CD1c-positive myeloid dendritic cell (primary cell): Measurements from ENCODE around the gene APCDD1L.
"Not testable (repeated sequence)": the region's sequence is repeated elsewhere in the genome, so short reads cannot be mapped to it uniquely, and the experiment has no call there.

Experiments used
- DNase-seq: peaks from one replicate; pipeline ENCODE4 v3.0.0-alpha.2; 2016; ENCODE audit errors: extremely low spot score

APCDD1L gene

DNA sequence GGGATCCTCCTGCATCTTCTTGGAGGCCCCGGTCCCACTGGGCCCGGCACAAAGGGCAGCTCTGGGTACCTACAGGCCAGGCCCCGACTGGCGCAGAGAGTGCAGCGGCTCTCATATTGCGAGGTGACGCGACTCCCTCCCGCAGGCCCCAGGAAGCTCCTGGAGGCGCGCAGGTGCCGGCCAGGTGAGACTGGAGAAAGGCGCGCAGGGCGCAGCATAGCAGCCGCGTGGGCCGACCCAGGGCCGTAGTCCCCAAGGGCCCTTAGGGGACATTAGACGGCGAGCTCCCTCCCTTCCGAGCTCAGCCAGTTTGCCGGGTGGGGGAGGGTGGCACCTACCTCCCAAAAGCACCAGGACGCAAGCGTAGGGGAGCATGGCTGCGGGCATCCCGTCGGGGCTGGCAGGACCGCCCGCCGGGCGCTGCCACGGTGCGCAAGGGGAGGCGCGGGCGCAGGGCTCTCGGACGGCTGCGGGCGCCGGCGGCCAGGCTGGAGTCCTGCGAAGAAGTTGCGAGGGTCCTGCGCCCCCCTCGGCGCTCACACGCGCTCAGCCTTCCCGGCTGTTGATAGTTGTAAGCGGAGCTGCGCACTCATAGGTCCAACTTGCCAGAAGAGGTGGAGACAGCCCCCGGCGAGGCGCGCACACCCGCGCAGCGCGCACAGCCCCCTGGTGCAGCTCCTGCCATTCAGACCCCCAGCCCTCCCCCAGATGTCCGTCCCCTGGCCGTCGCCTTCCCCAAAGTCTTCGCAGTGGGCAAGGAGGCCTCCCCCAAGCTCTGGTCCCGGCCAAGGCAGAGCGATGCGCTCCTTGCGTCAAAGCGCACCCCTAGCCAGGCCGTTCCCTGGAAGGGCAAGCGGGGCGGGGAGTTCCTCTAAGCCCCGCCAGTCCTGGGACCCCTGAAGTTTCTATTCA lies 622 bp downstream of the APCDD1L start:
- DNase-seq, result no peak

DNA sequence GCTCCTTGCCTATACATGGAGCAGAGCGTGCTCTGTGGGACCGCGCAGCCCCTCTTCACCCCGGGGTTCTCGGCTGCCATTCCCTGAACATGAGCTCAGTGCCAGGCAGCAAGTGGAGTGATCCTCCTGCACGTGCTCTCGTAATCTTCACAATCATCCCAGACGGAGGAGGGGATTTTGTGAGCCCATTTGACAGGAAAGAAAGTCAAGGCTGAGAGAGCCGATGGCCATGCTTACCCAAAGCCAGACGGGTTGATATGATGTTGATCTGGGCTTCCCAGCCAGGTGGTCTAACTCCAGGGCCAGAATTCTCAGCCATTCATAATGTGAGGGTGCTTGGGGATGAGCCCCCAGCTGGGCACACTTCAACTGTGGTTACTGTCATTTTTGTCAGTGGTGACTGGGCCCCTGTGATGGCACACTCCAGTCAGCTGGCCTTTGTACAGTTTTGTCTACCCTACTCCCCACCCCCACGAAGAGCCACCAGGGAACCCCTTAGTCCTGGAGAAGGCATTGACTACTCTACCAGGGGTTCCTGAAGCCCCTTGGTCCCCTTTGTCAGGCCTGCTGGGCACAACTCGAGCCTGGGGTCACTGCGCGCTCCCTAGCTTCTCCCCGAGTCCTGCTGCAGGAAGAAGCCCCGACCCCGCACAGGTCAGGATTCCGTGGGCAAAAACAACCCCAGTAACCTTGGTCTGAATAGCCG lies 1.5 kb downstream of the APCDD1L start:
- DNase-seq, result no peak

DNA sequence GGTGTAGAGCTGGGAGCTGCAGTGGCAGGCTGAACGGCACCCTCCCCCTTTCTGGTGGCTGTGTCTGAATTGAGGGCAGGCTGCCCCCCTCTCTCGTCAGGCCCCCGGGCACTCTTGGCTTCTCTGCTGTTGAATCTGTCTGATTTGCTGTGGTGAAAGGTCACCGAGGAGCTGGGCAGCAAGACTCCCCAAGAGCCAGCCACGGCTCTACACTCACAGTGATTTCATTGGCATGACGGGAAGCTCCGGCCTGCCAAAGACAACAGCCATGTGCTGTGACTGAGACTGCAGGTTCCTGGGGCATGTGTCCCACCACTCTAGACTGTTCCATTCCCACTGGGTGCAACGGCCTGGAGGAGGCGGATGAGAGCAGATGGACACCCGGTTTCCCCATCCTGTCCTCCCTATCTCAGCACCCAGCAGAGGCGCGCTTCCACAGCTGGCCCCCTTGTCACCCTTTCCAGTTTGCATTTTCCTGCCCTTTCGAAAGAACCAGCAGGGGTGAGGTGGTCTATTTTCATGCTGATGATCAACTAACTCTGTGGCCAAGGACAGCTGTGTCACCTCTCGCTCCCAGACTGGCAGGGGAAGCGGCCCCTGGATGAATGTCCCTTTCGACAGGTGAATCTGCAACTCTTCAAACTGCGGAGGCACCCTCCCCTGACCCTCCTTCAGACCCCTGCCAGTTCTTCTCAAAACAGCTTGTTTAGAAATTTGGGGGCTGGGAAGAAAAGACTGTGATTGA lies 2.2 kb downstream of the APCDD1L start:
- DNase-seq, result no peak

DNA sequence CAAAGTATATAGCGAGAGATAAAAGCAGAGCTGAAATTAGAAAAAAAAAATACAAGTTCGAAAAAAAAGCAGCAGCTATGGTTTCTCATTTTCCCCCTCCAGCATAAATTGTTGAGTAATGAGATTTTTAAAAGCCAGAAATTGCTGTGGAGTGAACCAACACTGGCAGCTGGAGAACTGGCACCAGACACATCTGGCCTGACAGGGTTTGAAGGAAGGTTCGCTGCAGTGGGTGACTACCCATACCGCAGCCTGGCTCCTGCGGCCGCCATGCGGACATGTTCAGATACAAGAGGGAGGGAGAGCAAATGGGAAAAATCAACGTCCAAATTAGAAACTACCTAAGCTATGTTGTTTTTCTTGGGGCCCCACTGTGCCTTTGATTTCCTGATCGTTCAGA lies 3.3 kb downstream of the APCDD1L start:
- no peak for DNase-seq

DNA sequence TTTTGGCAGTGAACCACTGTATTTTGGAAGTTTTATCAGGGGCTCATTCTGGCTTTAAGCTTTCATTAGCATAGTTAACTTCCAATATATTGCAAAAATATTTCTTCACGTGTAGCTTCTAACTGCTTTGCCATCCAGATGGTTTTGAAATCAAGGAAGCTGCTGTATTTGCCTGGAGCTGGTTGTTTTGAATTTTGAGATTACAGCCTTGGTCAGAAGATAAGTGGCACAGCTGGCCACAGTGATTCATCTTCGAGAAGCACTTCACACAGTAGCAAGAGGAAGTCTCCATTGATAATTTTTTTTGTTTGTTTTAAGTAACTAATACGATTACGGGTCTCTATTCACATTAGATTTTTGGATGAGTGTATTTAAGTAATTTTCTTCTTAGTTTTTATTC lies 3.8 kb downstream of the APCDD1L start:
- no peak for DNase-seq

DNA sequence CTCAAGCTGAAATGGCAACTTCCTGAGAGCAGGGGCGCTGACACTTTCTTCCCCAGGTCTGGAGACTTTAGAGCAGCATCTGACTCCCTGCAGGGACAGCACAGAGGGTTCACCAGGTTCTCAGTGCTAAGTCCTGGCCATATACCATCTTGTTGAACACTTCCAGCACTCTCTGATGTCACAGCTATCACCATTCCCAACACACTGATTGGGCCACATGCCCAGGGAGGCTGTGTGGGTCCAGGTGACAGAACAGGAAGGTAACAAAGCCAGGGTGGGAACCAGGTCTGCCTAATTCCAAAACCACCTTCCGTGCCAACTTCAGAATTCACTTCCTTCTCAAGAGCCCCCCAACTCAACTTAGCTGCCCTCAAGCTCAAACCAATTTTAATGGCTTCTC lies 4.3 kb downstream of the APCDD1L start:
- no peak for DNase-seq

DNA sequence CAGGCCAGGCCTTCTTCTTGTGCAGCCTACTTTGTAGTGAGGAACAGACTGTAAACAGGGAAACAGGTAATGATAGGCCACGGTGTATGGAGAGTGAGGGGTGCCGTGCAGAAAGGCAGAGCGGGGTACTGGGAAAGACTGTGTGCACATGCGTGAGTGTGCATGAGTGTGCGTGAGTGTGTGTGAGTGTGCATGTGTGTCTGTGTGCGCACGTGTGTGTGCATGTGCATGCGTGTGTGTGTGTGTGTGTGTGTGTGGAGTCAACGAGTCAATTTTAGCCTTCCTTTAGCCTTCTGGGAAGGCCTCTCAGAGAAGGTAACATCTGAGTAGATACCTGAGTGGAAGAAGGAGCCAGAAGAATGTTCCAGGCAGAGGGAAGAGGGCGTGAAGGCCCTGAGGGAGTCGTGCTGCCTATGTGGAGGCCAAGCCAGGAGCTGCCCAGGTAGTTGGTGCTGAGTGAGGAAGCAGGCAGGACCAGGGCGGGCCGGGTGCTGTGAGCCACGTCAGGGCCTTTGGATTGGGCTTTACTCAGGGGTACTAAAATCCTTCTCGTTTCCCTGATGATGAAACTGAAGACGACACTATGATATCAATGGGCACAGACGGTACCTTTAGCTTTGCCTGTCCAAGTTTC lies 6.3 kb downstream of the APCDD1L start:
- DNase-seq, result no peak

DNA sequence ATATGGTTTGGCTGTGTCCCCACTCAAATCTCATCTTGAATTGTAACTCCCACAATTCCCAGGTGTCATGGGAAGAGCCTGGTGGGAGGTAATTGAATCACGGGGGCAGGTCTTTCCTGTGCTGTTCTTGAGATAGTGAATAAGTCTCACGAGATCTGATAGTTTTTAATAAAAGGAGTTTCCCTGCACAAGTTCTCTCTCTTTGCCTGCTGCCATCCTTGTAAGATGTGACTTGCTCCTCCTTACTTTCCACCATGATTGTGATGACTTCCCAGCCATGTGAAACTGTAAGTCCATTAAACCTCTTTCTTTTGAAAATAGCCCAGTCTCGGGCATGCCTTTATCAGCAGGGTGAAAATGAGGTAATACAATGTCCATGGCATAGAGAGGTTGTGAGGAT lies 8.2 kb downstream of the APCDD1L start:
- not testable (repeated sequence) for DNase-seq

DNA sequence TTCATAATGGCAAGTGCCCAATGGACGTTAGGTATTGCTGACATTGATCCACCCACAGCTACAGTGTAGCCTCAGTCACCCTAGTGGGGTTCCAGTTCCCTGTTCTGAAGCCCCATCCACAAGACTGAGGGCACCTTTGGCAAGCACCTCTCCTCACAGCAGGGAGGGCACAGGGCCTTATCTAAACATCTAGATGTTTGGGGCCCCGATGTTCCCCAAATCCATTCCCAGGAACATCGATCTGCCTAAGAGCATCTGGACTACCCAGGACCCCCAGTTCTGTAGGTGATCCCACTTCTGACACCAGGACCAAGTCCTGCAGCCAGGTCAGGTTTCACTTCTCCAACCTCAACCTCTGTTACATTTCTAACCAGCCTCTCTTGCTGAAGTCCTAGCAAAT lies 10.6 kb downstream of the APCDD1L start:
- no peak for DNase-seq

DNA sequence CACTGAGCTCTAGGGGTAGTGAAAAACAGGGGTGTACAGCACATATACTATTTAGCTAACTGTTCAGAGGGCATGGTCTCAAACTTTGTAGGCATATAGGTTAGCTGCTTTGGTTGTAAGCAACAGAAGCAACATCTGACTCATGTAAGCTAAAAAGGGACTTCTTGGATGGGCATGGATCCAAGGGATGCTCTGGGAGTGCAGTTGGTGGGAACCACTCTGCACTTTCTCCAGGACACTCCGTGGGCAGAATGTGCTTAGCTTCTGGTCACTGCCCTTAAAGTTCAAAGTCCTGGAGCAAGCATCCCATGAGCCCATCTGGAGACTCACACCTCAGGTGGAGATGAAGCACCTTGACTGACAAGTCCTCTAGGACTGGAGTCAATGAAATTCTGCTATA lies 11.5 kb downstream of the APCDD1L start:
- no peak for DNase-seq

DNA sequence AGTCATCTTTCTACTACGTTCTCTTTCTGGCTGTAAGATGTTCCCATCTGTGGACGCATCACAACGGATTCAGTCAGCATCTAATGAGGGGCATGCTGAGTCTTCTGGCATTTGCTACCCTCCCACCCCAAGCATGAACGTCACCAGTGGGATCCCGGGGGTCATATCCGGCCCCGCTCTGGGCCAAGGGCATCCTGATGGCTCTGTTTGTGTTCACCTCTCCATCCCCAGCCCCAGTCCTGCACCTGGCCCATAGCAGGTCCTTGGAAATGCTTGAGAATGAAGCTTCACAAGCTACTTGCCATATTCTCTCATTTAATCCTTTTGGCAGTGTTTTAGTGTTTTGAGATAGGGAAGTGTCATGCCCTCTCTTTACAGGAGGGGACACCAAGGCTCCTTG lies 14.9 kb downstream of the APCDD1L start:
- no peak for DNase-seq

DNA sequence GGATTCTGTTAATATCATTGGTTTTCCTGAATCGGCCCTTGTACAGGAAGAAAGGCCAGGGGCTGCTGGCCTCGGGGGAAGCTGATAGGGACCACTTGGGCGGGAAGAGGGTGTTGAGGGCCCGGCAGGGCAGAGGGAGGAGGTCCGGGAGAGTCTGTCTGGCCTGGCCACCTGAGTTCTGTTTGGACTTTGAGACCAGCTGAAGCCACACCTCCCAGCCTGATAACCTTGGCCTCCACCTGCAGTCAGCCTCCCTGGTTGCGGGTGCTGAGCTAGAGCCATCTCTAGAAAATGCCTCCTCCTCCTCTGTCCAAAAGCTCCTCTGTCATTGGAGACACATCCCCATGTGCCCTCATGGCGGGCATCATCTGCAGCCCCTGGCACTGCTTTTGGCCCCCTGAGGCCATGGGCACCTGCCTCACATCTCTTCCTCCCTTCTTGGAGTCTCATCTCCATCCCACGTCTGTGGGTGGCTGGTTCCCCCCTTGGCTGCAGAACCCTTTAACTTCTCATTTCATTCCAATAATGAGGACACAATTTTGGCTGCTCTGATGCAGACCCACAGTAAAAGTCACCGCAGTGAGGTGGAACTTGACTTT lies 16.6 kb downstream of the APCDD1L start:
- no peak for DNase-seq

DNA sequence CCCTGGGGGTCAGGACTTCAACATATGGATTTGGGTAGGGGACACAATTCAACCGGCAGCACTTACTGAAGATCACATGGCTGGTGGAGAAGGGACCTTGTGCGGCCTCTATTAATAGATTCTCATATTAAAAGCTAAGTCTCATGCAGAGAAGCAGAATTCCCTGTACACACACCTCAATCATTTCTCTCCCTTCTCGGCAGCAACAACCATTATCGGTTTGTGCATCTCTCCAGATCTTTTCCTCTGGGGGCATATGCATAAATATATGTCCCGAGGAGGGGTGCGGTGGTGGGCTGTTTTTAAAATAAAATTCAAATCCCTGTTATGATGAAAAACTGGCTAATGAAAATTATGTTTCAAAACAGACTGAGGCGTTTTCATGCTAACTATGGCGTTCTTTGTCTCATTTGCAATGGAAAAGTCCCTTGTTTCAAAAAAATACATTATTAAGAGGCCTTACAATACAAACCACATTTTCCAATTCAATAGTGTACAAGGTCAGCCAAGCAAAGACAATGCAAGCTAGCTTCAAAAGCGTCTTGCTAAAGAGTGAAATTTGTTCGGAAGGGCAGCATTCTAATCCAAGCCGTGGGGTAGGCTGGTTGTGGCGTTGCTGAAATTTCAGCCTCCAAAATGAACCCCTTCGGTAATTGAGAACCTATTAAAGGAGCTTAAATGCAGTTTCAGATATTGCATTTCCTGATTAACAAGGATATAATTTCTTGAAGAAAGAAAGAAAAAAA lies 17.3 kb downstream of the APCDD1L start:
- no peak for DNase-seq

DNA sequence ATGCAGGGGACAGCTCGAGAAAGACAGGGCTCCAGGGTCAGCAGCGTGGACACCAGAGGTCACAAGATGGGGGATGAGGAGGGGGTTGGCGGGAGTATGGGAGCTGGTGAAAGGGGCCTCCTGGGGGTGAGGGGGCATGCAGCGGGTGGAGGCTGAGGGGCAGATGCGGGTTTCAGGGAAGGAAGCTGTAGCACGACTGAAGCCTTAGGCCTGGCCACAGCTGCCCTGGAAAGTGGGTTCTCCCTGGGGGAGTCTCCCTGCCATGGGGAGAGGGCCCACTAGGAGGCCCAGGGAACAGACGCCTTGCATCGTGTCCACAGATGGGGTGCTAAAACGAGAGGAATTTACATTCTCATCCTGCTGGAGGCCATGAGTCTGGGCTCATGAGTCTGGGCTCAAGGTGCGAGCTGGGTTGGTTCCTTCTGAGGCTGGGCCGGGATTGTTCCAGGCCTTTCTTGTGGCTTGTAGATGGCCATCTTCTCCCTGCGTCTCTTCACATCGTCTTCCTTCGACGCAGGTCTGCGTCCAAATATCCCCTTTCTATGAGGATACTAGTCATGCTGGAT lies 18.0 kb downstream of the APCDD1L start:
- DNase-seq, result no peak

DNA sequence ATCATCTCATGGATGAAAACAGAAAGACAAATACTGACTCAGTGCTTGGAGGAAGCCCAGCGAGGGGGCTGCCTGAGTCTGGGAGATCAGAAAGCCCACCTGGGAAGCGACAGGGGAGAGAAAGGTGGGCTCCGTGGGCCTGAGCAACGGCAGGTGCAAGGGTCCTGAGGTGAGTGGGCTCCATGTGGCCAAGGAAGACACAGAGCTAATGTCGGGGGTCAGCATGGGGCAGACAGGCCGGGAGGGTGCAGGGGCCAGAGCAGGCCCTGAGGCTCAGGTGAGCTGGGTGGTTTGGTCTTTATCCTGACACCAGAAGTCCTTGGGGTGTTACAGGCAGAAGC lies 18.8 kb downstream of the APCDD1L start:
- DNase-seq, result no peak

DNA sequence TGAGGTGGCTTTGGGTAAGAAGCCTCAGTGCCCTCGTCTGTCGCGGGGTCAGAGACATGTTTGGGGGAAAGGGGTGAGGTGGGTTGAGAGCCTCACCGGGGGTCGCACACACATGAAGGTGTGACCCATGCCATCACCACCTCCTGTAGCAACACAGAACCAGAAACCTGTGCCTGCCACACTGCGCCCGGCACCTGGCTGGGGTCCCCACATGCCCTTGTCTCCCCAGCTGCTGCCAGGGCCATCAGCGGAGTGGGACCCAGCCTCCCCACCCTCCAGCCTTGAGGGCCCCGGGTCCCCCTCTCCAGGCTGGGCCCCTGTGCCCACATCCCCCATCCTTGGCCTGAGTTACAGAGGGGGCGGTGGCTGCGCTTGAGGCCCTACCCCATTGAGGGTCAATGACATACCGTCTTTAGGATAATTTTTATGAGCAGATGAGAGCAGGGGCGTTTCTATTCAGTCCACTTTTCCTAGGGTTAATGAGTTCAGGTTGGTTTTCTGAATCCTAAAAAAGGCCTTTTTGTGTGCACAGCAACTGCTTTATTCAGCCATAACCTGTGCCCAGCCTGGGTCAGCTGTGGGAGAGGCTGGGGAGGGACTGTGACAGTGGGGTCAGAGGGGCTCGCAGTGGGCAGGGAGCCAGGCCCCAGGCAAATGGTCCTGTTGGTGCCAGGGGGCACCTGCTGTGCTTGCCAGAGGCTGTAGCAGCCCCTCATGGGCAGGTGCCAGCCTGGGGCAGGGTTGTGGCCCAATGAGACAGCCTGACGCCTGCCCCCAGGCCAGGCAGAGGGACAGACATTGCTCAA lies 19.4 kb downstream of the APCDD1L start:
- no peak for DNase-seq

DNA sequence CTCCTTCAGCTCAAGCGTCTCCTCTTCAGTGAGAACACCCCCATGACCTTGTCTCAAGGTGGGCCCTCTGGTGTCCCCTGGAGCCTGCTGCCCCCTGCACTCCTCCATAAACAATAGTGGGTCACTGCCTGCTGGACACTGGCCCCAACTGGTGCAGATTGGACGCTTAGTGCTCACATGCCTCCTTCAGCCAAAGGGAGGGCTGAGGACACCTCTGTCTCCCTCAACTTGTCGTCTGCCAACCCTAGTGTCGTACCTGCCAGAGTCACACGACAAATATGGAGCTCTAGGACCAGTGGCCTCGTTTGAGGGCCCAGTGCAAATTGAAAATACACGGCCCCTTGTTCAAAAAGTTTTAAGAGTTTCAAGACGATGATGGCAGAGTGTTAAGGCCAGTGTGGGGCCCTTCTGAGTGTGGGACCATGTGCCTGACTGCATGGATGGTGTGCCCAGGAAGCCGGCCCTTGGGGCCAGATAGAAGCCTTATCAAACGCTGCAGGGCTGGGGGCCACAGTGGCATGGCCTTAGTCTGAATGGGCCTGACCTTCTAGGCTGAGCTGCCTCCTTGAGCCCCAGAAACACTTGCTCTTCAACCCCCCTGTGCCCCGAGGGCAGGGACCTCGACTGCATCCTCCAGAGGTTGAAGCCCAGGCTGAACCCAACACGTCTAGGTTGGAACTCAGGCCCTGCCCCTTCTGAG lies 20.1 kb downstream of the APCDD1L start:
- no peak for DNase-seq

DNA sequence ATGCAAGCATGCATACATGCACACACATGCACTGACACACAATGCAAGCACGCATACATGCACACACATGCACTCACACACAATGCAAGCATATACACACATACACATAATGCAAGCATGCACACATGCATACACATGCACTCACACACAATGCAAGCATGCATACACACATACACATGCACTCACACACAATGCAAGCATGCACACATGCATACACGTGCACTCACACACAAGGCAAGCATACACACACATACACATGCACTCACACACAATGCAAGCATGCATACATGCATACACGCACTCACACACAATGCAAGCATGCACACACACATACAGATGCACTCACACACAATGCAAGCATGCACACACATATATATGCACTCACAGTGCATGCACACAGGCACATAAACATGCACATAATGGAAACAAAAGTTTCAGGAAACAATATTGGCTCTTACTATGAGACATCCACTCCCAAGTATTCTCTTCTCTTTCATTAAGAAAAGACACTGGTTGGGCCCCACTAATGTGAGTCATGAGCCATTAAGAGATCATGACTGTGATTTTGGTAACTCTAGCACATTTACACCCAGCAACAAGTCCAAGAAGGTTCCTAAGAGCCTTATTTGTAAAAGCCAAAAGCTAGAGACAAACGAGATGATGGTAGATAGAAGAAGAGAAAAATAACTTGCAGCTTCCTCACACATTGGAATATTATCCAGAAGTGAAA lies 22.2 kb downstream of the APCDD1L start:
- no peak for DNase-seq
